GM20431 (cell line): ENCODE measurements around the gene NRN1.
"Not testable (repeated sequence)": the region's sequence is repeated elsewhere in the genome, so short reads cannot be mapped to it uniquely, and the experiment has no call there.

Experiments used
- in situ Hi-C: fragments of 300-500 bp; cut with MseI, MboI; formaldehyde crosslinking; loops from one replicate; pipeline ENCODE4 v1.15.0; 2020; ENCODE audit warnings: low sequenced_read_pairs; ENCODE audit not compliant: unreplicated experiment

Gene NRN1, protein sequence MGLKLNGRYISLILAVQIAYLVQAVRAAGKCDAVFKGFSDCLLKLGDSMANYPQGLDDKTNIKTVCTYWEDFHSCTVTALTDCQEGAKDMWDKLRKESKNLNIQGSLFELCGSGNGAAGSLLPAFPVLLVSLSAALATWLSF

DNA sequence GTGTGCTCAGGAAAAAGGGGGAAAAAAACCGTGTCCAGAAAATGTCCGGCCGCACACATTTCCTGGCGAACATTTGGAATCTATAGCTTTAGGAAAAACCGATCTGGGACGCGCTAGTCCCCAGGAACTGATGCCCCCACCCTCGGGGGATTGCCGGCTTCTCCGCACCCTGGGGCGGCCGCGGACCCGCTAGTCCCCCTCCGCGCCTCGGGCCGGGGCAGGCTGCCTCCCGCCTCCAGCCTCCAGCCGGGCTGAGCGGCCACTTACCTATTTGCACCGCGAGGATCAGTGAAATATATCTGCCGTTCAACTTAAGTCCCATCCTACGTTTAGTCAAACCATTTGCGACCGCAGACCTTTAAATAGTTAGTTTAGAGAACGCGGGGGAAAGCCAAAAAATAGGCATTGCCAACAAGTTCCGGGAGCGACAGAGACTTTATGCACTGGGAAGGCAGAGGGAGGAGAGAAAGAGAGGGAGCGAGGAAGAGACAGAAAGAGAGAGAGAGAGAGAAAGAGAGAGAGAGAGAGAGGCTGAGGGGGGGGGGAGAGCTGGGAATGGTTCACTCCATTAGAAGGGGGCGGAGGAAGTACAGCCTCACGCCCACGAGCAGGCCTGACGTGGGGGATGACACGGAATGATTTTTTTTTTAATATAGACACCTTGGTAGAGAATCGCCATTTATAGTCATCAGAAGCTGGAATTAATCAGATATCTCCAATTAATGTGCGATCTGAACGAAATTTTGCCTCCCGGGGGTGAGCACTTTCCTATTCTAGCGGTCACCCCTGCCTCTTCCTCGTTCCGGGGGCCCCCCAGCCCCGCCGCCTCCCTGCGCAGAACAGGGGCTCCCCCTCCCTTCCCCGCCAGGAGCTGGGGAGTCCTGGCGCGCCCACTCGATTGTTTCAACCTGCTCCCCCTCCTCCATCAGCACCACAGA, at the start of gene NRN1:
Gene NRN1 (minus strand): TSS at position 498 of the 938 bp plus-strand sequence. CDS start 176 bp downstream, at position 322.
- in situ Hi-C loops = no loop called here

DNA sequence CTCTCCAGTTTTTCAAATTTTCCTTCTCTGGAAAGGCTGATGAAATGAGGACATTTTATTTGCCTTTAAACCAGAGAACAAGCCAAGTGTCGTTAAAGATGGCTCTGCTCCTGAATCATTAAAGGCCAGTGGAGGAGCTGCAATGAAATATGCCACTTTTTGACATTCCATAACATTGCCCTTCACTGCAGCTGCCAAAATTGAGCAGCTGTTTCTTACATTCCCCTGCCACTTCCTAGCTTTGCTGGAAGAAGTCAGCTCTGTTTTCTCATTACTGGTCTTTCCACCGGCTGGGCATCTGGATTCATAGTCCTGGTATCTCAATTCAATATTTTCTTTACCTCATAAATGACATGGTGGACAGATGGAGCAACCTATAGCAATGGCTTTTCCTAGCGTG, 45.5 kb upstream of the NRN1 start:
- in situ Hi-C loops = loop anchor here (10.0 kb wide), 1 partner anchor 493 kb away; no protein-coding TSS in a partner anchor

DNA sequence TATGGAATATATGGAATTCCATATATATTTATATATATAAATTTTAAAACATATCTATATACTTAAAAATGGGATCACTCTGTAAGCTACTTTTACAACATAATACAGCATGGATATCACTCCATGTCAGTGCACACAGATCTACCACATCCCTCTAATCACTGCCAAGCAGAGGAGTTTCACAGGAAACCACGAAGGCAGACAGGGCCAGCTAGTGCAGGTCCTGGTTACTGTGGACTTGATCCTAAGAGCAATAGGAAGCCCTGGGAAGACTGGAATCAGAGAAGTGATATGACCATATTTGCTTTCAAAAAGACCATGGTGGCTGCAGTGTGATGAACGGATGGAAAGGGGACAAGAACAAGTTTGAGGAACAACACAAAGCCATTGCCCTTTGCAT, 40.0 kb upstream of the NRN1 start:
- in situ Hi-C loops = no loop called here

DNA sequence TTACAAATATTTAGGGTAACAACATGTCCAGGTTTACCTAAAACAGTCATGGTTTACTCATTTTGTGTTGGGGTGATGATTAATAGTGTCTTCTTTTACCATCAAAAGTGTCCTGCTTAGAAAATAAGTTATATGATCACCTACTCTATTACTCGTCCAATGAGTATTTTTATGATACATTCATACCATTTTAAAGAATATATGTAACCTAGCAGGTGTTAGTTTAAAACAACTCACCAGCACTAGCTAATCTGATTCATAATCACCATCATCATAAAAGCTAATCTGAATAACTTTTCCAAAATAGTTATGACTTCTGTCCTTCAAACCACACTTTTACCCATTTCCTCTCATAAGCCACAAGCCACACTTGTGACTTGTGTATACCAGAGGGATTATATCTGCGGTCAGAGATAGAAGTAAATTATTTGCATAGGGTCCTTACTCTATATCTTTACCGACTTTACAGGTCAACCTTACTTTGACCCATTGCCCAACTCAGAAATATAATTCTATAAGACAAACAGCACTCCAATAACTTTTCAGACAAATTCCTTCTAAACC, 33.3 kb upstream of the NRN1 start:
- in situ Hi-C loops = no loop called here

DNA sequence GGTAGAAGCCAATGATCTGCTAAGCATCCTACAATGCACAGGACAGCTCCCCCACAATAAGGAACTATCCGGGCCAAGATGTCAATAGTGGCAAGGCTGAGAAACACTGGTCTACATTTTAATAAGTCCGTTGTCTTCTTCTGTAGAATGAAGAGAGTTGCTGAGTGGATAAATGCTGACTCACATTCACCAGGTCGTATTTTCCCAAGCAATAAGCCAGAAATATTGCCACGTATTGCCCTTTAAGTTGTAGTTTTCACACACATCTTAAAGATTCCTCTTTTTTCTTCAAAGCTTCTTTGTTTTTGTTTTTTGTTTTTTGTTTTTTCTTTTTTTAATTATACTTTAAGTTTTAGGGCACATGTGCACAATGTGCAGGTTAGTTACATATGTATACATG, 30.5 kb upstream of the NRN1 start:
- in situ Hi-C loops = no loop called here

DNA sequence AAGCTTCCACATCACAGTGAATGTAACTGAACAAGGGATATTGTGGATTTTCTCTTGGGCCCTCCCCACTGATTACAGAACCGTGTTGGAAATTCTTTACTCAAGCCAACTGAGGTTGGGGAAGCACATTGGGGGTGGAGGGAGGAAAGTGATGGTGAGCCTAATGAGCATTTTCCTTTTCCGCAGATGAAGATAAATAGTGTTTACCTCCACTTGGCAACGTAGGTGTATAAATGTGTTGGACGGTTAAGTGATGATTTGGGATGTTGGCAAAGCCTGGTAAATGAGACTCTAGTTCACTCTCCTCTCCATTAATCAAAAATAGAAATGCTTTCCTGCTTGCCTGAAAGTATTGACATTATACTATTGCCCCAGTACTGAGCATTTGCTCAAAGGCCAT, 27.1 kb upstream of the NRN1 start:
- in situ Hi-C loops = no loop called here

DNA sequence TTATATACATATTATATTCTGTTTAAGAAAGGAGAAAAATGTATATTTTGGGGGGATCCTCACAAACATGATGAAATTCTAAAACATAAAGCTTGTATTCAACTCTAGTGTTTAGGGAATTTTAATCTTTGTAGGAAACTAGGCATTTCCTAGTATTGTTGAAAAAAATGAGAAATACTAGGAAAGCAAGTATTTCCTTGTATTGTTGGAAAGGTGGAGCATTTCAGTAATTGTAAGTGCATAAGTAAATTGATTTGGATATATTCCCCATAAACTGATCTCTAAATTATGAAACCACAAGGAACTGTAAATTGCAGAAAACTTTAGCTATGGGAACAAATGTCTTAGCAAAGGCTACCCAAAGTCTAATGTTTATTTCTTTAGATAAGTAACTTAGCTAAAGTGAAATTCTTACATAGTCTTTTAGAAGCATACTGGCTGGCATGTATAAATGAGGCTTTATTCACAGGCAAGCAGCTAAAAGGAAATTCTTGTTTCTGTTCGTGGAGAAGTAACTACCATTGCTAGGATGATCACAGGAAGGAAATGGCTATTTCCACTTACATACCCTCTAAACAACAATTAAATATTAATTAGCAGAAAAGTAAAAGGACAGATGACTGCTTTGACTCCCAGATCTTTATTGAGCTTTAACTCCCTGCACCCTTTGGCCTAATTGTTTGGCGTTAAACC, 19.9 kb upstream of the NRN1 start:
- in situ Hi-C loops = no loop called here

DNA sequence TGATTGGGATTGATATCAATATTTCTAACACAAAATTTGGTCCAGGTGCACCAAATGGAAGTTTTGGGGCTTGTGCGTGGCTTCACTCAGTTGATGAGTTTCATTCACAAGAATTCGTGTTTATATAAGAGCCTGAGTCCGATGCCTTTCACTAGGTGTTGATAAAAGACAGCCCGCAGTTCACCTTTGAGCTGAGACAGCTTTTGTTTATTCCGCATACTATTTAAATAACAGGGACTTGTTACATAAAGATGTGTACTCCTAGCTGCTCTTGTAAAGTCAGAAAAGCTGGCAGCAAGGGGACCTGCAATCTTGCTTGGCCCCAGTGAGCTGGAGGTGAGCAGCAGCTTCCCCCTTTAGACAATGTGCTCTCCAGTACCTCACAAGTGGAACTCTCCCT, 19.0 kb upstream of the NRN1 start:
- in situ Hi-C loops = no loop called here

DNA sequence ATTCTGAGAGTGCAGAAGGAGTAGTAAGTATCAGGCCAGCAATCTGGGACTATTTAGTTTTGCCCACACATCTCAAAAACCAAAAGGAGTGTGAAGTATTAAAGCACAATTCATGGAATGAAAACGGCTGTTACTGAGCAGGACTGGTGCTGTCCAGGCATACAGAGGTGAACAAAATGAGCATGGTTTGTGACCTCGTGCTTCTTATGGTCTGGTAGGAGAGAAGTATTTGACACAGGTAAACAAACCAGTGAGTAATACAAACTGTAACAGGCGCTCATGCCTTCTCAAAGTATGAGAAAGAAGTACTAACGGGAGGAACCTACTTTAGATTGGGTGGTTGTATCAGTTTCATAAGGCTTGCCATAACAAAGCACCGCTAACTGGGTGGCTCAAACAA, 17.5 kb upstream of the NRN1 start:
- in situ Hi-C loops = no loop called here

DNA sequence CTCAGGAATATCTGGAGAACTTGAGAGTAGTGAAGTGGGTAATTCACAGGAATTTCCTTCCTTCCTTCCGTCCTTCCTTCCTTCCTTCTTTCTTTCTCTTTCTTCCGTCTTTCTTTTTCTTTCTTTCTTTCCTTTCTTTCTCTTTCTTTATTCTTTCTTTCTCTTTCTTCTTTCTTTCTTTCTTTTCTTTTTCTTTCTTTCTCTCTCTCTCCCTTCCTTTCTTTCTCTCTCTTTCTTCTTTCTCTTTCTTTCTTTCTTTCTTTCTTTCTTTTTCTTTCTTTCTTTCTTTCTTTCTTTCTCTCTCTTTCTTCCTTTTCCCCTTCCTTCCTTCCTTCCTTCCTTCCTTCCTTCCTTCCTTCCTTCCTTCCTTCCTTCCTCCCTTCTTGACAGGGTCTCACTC, 16.1 kb upstream of the NRN1 start:
- in situ Hi-C loops = not testable (repeated sequence)

DNA sequence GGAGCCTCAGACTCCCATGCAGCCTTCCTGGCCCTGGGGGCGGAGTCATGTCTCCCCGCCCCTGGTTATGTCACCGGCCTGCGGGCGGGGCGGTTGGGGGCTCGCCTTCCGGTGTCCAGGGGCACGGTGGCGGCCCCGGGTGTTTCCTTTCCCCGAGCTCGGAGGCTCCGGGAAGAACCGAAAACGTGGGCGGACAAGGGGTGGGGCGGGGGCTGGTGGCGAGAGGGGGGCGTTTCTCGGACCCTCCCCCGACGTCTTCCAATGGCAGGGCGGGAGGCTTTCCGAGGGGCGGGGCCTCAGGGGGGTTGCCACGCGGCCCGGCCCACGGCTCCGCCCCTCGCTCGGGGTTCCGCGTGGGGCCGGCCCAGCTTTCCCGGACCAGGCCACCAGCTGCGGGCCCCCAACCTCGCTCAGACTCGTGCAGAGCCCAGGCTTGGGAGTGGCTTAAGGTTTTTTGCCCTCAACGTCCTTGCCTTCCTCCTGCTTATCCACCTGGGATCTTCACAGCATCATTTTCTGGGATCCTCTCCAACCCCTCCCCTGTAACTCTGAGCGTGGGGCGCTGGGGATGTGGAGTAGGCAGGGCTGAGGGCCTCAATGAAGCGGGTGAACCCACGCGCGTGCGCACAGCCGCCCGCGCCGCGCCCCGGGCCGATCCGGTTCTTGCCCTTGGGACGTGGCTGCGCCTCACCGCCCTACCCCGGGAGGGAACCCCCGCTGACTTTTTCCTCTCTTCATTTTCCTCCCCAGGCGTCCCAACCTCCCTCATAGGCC, 2.1 kb upstream of the NRN1 start:
- in situ Hi-C loops = no loop called here

DNA sequence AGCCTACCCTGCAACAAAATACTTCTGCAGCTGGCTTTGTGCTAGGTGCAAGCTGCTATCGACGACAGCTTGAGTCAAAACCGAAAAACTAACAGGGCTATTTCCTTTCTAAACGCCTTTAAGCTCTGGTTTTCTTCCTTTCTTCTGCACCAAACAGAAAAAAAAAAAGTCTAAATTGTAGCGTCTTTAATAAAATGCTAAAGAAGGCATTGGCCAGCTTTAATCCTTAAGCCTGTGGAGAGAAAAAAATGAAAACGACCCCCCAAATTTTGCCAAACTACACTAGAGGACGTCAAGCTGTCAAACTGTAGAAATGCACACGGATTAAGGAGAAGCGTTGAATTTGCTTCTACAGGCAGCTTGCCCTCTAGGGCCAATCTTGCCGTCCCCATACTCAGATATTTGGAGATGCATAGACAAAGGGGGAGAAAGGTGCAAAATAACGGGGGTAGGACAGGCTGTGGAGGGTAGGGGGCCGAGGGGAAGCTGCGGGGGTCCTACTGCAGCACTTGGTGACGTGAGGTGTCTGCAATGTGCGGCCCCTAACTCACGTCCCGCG, 1.4 kb upstream of the NRN1 start:
- in situ Hi-C loops = no loop called here

DNA sequence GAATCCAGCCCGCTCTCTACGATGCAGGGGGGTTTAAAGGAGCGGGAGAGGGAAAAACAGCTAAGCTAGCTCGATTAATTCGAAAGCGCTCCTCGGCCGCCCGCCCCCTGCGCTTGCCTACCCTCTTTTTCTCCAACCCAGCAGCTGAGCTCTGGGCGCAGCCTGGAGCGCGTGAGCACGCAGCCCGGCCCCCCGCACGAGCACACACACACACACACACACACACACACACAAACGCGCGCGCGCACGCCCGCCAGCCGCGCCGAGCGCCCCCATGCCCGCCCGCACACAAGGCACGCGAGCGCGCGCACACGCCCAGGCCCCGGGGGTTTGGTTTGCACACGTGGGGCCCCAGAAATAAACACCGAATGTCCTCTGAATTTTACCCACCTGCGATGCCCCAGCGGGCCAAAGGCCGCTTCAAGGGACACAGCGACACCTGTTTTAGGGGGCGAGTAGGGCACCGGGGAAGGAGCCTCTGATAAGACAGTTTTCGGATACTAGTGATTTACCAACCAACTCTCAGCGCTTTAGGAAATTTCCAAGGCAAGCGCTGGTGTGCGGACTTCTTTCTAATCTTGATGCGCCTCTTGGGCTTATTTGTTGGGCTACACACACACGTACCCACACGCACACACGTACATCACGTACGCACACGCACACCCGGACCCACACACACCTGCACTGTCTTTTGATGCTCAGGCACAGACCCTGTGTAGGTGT, 802 bp upstream of the NRN1 start:
- in situ Hi-C loops = no loop called here

DNA sequence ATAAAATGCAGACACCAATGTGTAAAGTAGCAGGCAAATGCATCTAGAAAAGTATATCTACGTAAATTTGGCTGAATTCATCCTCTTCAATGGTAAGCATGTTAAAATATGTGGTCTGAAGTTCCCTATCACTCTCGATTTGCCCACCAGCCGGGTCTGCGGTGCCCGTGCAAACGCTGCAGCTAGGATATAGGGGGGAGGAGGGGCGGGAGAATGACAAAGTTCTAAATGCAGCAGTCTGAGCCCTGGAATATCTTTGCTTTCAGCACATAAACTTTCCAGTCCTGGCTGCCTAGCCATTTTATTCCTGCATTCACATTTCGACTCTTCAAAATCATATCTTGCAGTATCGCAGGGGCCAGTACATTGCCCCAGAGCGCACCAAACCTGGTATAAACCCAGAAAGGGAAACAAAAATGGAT, 708 bp downstream of the NRN1 start:
- in situ Hi-C loops = no loop called here

DNA sequence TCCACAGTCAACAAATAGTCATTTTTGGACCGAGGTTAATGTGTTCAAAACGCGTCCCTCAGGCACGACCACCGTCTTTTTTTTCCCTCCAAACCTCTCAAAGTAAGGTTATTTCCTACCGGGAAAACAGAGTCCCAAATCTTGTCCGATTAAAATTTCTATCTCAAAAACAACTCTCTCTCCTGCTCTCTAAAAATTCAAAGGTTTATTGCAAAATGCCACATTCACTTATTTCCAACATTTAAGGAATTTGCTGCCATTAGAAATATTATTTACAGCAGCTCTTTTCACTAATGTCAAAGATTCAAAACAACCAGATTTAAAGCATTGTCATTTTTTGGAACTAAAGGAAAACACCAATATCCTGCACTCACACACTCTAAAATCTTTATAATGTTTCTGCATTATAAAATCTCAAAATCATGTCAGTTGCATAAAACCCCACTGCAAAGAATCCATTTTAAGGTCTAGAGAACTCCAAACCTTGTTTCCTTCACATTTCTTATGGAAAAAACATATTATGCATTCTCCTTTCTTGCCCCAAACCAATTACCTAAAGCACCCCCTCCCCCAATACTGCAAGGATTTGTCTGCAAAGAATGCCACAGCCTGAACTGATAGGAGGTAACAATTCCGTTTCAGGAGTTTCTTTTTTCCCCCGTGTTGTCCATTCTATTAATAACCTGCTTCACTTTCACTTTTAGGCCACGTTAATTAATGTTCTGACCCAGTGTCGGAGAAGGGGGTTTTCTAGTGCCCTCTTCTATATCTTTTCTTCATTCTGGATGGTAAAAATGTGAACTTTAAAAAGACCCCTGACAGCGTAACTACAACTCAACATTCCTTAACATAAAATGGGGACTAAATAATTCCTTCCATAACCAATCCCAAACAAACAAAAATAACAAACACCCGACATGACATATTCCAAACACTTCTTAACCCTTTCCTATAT, 1.4 kb downstream of the NRN1 start:
- in situ Hi-C loops = no loop called here

DNA sequence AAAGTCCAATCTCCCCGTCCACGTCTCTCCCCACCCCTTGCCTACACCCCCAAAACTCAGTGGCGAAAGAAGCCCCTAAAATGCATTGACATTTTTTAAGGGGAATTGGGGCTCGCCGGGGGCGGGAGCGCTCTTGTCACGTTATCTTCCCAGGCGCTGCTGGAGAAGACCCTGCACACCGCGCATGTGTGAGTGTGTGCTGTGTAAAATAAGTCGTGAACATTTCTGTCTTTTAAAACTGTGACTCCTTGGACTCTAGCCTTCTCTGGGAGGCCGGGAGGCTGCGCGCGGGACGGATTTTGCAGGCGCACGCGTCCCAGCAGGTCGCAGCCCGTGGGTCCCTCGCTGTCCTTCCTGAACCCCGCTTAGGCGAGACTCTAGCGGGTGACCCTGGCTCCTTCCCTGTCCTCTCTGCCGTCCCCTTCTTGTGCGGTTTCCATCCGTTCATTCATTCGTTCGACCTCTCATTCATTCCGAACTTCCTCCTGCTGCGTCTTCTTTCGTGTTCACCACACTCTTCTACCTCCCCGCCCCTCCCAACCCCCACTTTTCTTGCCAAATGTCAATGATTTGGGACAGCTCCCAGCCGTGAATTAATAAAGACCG, 2.2 kb downstream of the NRN1 start:
- in situ Hi-C loops = no loop called here

DNA sequence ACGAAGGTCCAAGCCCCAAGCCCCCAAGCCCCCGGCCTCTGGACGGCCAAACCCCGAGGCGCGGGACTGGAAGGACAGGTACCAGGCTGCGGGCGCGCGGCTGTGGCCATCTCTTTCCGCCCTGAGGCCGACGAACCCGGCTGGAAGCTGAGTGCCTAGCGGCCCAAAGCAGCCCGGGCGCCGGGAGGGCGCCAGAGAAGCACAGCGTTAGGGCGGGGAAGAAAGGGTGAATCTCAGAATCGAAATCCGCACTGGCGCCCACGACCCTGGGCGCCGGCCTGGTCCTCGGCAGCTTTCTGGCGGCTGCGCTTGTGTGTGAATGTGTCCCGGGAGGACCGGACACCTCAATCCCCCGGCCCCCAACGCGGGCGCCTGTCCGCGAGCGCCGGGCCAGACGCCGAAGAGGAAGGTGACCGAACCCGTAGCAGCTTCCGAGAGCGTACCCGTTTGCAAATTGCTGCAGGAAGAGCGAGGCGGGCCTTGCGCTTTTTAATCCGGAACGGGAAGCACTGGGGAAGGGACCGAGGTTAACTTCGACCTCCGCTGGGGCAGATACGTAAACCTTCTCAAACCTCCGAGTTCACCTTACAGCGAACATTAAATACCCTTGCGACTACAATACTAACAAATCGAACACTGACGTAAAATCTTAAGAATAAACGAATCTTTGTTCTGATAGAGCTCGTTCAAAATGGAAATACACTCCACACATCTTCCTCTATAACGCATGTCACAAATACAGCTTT, 2.9 kb downstream of the NRN1 start:
- in situ Hi-C loops = no loop called here
